ENCODE measurements around the gene CBLN3.
A peak's percentile ranks its signal among the peaks of the same experiment; 100 is the strongest.

Gene CBLN3

DNA sequence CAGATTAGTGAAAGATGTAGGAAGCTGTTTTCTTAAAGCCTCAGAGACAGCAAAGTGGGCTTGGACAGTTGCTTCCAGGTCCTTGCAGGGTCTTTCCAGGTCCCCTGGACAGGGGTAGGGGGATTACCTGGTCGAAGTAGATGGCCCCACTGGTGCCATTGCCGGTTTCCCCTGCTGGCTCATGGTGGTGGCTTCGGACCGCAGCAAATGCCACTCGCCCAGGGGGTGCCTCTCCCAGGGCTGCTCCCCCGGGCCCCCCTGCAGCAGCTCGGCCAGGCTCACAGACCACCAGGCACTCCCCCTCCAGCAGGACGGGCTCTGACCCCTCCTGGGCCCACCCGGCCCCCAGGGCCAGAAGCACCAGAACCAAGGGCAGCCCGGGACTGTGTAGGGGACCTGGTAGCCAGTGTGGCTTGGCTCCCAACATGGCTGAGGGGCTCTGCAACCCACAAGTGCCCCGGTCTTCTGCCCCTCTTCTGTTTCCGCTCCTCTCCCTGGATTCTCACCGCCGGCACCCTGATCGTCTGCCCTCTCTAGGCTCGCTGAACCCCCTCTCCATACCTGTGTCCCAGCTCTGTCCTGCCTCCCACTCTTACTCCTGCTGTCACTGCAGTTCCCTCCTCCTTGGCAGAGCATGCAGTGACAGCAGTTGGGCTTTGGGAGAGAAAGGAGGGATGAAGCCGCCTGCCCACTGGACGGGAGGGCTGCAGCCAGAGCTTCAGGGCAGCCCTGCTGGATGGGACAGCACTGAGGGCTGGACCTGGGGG is 657 bp downstream of the CBLN3 start:
- H3K4me3 ChIP-seq (ENCODE audit: low read length), result peak overlapping the region; percentile 83
- no peak for DNase-seq (ENCODE audit: low read depth, low spot score)

DNA sequence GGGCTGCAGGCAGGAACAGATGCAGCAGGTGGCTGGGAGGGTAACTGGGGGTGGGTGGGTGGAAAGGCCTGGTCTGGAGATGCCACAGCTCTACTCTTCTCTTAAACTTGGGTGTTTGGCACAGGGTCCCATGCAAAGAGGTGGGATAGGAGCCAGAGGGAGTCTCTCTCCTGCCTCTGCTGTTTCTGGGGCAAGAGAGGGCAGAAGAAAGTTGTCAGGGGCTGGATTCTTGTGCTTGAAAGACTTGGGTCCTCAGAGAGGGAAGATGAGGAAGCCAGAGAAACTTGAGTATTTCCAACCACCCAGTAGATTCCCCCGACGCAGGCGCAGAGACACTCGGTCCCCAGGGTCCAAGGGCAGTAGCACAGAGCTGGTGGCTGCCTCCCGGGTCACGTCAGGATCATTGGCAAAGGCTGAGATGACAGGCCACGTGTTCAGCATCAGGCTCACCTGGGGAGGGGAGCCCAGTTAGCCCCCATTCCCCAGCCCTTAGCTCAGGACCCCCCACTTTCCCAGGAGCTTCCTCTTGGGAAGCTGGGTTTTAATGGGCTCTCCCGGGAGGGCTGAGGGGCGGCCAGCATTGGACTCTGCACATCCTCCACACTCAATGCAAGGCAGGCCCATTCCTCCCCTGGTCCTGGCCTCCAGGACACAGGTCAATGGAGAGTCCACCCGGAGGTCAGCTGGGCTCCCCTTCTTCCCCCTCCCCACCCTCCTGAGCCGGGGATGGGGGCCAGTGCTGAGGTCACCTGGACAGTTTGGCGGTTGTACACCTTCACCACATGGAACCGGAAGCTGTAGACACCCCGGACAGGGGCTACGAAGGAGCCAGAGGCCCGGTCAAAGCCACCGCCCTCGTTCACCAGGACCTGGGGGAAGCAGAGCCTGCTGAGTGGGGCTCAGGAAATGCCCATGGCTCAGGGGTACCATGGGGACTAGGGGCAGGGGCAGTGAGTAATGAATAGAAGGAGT is 1.6 kb downstream of the CBLN3 start:
- no peak for DNase-seq (ENCODE audit: low read depth, low spot score)

DNA sequence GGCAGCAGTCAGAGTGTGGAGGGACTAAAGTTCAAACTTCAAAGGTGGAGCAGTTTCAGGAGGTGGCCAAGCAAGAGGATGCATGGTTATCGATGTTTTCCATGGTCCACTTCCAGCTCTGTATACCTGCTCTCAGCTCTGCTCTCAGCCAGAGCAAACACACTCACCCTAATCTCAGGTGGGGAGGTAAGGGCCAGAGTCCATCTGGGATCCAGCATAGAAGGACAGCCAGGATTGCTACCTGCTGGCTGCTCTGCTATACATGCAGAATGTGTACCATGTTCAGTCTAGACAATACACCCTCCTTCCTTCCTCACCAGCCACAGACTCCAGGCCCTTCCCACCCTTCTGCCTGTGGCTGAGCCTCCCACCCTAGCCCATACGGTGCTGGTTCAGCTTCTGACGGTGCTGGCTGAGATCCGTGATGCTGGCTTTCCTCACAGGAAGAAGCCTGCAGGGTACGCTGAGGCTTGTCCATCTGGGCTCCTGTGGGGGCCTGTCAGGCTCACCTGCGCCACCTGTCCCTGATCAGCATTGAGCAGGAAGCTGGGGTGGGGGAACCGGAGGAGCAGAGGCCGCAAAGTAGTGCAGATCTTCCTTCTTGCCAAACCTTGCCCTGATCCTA is 2.4 kb downstream of the CBLN3 start:
- no peak overlapping the region for H3K4me3 ChIP-seq (ENCODE audit: low read length)
- peak; percentile 49 for DNase-seq (ENCODE audit: low read depth, low spot score)

More for the DNA sequence above, 1.6 kb downstream of the CBLN3 start:
- H3K4me3 ChIP-seq (ENCODE audit: low read length), result no peak overlapping the region

DNA sequence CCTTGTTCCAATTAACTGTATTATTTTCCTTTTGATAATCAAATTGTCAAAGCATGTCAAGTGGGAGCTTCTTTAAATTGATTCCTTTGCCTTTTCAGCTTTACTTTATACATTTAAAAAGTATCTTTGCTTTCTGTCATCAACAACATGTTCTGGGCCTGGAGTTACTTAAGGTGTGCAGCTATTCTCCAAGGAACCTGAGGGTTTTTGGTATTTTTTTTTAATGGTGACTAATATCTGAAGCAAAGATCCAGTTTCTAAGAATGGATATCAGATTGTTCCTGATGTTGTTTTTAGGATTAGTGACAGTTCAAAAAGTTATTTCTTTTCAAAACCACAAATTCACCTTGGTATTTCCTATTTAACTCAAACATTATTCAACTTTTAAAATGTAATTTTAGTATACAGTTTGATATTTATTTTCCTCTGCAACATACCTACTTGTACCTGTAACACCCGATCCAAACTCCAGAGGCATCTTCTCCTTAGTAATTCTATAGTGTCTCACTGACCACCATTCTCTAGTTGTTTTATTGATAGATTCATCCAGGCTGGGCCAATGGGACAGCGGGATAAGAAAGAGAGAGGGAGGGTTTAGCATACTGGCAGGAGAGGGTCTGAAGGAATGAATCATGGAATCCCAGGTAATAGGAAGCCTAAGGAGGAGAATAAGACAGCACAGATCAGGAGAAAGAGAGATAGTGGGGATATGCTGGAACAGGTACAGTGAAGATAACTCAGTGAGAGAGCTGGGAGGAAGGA is 3.1 kb downstream of the CBLN3 start:
- H3K4me3 ChIP-seq (ENCODE audit: low read length), result no peak overlapping the region
- DNase-seq (ENCODE audit: low read depth, low spot score), result no peak

GRCh38 chr14:24425704-24426103 is 3.8 kb downstream of the CBLN3 start:
- no peak for DNase-seq (ENCODE audit: low read depth, low spot score)
- H3K4me3 ChIP-seq (ENCODE audit: low read length), result no peak overlapping the region

DNA sequence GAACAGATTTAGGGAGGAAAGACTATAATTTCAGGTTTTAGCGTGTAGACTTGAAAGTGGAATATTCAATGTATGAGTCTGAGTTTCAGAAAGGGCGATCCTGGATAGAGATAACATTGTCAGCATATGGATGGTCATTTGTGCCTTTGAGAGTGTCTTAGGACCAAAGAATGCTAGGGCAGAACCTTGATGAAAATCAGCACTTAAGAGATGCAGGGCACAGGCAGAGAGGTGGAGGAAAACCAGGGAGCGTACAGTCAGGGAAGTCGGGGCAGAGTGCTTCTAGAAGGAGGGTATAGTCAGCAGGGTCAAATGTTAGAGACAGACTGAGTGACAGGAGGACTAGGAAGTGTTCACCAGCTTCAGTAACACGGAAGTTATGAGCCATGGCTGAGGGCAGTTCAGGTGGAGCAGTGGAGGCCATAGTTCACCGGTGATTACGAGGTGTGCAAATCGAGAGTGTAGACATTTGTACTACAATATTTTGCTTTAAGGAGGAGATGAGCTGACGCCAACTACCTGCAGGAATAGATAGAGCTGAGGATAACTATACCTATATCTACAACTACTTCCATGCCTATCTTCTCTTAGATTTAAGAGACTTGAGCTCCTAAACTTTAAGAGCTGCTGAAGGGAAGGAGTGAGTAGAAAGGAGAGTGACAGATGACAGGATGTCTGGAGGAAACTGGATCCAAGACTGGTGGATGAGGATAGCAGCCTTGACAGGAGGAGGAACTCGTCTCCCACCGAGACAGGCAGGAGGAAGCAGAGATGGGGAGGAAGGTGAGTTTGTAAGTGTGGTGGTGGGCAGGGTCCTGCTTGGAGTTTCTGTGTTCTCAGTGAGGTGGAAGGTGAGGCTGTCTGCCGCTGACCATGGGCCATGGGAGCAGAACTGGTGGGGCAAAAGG is 6.5 kb downstream of the CBLN3 start:
- no peak for DNase-seq (ENCODE audit: low read depth, low spot score)
- H3K4me3 ChIP-seq (ENCODE audit: low read length), result no peak overlapping the region

GRCh38 chr14:24422261-24422660 is 7.2 kb downstream of the CBLN3 start:
- DNase-seq (ENCODE audit: low read depth, low spot score), result peak; percentile 51
- no peak overlapping the region for H3K4me3 ChIP-seq (ENCODE audit: low read length)

GRCh38 chr14:24418492-24418873 is 11.0 kb downstream of the CBLN3 start:
- H3K4me3 ChIP-seq (ENCODE audit: low read length), result no peak overlapping the region
- no peak for DNase-seq (ENCODE audit: low read depth, low spot score)

DNA sequence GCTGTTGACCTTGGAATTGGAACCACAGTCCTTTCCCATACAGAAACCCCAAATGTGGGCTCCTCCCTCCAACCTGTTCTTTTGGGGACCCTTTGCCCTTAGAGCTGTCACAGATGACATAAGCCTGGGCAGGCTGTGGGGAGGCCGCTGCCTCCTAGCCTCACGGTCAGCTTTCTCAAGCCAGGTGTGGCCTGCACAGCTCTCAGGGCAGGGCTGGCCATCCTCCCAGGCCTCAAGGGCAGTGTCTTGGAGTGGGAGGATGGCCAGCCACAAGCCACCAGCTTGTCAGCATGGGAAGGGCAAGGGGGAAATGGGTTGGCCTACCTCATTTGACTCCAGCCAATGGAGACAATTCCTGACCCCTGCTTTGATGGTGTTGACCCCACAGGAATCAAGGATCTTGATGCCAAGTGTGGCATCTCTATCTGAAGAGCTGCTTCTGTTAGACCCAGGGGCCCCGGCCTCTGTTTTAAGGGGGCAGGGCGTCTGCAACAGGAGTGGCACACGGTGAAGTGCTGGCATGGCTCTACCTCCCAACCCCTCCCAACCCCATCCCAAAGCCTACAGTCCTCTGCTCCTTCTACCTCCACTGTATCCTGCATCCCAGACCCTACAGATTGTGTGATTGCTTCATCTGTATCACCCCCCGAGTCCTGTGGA is 11.5 kb downstream of the CBLN3 start:
- no peak for DNase-seq (ENCODE audit: low read depth, low spot score)
- H3K4me3 ChIP-seq (ENCODE audit: low read length), result no peak overlapping the region

DNA sequence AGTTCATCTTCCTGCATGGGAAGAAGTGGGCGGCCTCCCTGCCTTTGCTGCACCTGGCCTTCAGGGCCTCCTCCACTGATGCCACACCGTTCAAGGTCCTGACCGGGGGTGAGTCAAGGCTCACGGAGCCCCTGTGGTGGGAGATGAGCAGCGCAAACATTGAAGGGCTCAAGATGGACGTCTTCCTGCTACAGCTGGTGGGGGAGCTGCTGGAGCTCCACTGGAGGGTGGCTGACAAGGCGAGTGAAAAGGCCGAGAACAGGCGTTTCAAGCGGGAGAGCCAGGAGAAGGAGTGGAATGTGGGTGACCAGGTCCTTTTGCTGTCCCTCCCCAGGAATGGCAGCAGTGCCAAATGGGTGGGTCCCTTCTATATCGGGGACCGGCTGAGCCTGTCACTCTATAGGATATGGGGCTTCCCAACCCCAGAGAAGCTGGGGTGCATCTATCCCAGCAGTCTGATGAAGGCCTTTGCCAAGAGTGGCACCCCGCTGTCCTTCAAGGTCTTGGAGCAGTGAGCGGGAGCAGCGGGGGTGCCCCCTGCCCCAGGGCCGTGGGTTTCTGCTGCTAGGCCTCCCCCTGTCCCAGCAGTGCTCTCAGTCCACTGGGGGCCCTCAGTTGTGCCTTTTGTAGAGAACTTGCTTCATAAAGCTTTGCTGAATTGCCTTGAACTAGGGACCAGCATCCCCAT is 12.4 kb downstream of the CBLN3 start:
- no peak for DNase-seq (ENCODE audit: low read depth, low spot score)
- no peak overlapping the region for H3K4me3 ChIP-seq (ENCODE audit: low read length)

DNA sequence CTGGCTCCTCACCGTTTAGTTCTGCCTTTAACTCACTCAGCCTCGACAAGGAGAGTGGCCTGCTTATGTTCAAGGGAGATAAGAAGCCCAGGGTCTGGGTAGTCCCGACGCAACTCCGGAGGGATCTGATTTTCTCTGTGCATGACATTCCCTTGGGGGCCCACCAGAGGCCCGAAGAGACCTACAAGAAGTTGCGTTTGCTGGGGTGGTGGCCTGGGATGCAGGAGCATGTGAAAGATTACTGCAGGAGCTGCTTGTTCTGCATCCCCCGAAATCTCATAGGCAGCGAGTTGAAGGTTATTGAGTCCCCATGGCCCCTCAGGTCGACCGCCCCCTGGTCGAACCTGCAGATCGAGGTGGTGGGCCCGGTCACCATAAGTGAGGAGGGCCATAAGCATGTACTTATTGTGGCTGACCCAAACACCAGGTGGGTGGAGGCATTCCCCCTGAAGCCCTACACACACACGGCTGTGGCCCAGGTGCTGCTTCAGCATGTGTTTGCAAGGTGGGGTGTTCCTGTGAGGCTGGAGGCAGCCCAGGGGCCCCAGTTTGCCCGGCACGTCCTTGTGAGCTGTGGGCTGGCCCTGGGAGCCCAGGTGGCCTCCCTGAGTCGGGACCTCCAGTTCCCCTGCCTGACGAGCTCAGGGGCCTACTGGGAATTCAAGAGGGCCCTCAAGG is 13.1 kb downstream of the CBLN3 start:
- H3K4me3 ChIP-seq (ENCODE audit: low read length), result no peak overlapping the region
- DNase-seq (ENCODE audit: low read depth, low spot score), result no peak

DNA sequence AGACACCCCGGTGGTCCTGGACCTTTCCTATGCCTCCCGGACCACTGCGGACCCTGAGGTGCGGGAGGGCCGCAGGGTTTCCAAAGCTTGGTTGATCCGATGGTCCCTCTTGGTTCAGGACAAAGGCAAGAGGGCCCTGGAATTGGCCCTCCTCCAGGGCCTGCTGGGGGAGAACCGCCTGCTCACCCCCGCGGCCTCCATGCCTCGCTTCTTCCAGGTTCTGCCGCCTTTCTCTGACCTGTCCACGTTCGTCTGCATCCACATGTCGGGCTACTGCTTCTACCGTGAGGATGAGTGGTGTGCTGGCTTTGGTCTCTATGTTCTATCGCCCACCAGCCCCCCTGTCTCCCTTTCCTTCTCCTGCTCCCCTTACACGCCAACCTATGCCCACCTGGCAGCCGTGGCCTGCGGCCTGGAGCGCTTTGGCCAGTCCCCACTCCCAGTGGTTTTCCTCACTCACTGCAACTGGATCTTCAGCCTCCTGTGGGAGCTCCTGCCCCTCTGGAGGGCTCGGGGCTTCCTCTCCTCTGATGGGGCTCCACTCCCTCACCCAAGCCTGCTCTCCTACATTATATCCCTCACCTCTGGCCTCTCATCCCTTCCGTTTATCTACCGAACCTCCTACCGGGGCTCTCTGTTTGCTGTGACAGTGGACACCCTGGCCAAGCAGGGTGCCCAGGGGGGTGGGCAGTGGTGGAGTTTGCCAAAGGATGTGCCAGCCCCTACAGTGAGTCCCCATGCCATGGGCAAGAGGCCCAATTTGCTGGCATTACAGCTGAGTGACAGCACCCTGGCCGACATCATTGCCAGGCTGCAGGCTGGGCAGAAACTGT is 13.8 kb downstream of the CBLN3 start:
- no peak overlapping the region for H3K4me3 ChIP-seq (ENCODE audit: low read length)
- DNase-seq (ENCODE audit: low read depth, low spot score), result no peak

DNA sequence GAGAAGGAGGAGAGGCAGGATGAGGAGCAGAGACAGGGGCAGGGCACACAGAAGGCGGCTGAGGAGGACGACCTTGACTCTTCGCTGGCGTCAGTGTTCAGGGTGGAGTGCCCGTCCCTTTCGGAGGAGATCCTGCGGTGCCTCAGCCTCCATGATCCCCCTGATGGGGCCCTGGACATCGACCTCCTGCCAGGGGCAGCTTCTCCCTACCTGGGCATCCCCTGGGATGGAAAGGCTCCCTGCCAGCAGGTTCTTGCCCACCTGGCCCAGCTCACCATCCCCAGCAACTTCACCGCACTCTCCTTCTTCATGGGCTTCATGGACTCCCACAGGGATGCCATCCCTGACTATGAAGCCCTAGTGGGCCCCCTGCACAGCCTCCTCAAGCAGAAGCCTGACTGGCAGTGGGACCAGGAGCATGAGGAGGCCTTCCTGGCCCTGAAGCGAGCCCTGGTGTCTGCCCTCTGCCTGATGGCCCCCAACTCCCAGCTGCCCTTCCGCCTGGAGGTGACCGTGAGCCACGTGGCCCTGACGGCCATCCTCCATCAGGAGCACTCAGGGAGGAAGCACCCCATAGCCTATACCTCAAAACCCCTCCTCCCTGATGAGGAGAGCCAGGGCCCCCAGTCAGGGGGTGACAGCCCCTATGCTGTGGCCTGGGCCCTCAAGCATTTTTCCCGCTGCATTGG is 14.6 kb downstream of the CBLN3 start:
- no peak for DNase-seq (ENCODE audit: low read depth, low spot score)
- H3K4me3 ChIP-seq (ENCODE audit: low read length), result no peak overlapping the region

GRCh38 chr14:24414077-24414476 is 15.4 kb downstream of the CBLN3 start:
- DNase-seq (ENCODE audit: low read depth, low spot score), result no peak
- H3K4me3 ChIP-seq (ENCODE audit: low read length), result no peak overlapping the region

Measured in Jurkat, Clone E6-1 (cell line).